ENCODE data around the gene NDUFA13.

Gene NDUFA13

DNA sequence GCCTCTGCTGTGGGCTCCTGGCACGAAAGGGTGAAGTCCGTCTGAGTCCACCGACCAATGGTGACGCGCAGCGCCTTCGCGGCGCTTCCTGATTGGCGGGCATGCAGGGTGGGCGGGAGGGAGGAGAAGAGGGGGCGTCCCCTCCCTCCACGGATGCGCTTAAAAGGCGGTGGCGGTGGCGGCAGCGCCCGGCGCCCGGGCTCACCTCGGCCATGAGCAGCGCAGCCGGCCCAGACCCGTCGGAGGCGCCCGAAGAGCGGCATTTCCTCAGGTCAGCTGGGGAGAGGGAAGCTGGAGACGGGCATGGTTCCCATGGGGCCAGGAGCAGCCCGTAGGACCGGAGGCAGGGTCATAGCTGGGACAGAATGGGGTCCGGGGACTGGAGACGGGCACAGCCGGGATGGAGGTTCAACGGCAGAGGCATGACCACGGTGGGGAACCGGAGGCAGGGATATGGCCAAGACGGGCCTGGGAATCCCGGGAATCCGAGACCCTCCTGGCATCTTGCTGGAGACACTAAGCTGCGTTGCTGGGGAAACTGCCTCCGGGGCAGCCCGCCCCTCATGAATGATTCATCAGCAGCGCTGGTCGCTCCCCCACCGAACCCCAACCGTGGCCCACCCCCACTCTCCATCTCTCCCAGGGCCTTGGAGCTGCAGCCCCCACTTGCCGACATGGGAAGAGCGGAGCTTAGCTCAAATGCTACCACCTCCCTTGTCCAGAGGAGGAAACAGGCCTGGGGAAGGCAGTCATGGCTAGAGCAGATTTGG is 12.9 kb downstream of the NDUFA13 start, which contains the start of gene YJEFN3:
TSS of gene YJEFN3 (plus strand) at position 191 of the 770 bp plus-strand sequence. CDS start at position 213, 22 bp downstream.
- intact Hi-C loops (cut with DNase I): no loop called here
- DNase-seq: peak; percentile 46 to 98 (median 84)

GRCh38 chr19:19529783-19530422 is 13.9 kb downstream of the NDUFA13 start:
- intact Hi-C loops (cut with DNase I): no loop called here
- peak in 1 of 10 donors; percentile 63 for DNase-seq

GRCh38 chr19:19530423-19530804 is 14.4 kb downstream of the NDUFA13 start:
- intact Hi-C loops (cut with DNase I): no loop called here
- peak in 4 of 10 donors; percentile 45 to 90 (median 72) for DNase-seq

- peak in 1 of 10 donors; percentile 72 for DNase-seq
- intact Hi-C loops (cut with DNase I): no loop called here
Observed at GRCh38 chr19:19530889-19531288, 14.9 kb downstream of the NDUFA13 start.

DNA sequence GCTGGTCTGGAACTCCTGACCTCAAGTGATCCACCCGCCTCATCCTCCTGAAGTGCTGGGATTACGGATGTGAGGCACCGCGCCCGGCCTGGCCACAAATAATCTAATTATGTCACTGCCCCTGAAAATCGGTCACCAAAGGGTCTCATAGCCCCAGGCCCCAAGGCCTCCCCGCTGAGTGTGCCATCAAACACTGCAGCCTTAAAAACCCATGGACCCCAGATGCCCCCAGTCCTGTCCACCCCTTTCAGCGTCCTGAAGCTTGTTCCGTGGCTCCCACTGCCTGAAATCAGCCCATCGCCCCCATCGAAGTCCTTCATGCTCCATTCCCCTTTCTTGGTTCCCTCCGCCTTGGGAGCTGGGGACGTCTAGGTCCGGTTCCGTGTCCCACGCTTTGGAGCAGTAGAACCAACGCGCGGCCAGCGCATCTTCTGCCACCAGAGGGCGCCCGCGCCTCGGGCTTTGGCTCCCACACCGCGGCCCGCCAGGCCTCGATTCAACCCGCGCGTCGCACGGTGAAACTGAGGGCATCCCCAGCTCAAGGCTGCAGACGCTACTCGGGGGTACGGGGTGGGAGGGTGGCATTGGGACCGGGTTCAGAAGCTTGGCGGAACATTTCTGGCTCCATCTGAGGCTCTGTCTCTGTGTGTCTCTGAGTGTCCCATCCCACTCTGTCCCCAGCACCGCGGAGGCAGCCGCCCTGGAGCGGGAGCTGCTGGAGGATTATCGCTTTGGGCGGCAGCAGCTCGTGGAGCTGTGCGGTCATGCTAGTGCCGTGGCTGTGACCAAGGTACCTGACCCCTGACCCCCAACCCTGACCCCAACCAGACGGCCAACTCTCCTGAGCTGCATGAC is 16.2 kb downstream of the NDUFA13 start:
- peak; percentile 77 to 98 (median 90) for DNase-seq
- intact Hi-C loops (cut with DNase I): loop anchor here (1.0 kb wide), 1 partner anchor 112 kb away; no protein-coding TSS in a partner anchor

- intact Hi-C loops (cut with DNase I): loop anchor here (1.0 kb wide), 1 partner anchor 111 kb away; no protein-coding TSS in a partner anchor
- no peak for DNase-seq
Observed at GRCh38 chr19:19532806-19533701, 17.0 kb downstream of the NDUFA13 start.

DNA sequence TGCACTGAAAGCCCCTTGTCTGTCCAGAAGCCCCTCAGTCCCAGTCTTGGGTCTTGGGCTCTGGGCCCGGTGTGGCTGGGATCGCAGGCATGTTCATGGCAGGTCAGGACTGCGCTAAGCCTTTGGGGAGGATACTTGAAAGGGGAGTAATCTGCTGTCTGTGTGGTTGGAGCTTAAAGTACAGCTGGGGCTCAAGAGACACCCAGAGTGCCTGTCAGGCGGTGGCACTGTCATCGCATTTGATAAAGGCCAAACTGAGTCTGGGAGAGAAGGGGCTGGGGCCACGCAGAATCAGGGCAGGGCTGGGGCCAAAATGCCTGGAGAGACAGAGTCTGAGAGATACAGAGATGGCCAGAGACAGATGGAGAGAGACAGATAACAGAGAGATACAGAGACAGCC is 17.8 kb downstream of the NDUFA13 start:
- intact Hi-C loops (cut with DNase I): no loop called here
- DNase-seq: no peak

- DNase-seq: peak in 1 of 10 donors; percentile 81
- intact Hi-C loops (cut with DNase I): no loop called here
Observed at GRCh38 chr19:19534556-19535265, 18.7 kb downstream of the NDUFA13 start.

- intact Hi-C loops (cut with DNase I): no loop called here
- peak in 1 of 10 donors; percentile 72 for DNase-seq
Observed at GRCh38 chr19:19535311-19536191, 19.5 kb downstream of the NDUFA13 start.

GRCh38 chr19:19537075-19538048 is 21.3 kb downstream of the NDUFA13 start:
- intact Hi-C loops (cut with DNase I): no loop called here

DNA sequence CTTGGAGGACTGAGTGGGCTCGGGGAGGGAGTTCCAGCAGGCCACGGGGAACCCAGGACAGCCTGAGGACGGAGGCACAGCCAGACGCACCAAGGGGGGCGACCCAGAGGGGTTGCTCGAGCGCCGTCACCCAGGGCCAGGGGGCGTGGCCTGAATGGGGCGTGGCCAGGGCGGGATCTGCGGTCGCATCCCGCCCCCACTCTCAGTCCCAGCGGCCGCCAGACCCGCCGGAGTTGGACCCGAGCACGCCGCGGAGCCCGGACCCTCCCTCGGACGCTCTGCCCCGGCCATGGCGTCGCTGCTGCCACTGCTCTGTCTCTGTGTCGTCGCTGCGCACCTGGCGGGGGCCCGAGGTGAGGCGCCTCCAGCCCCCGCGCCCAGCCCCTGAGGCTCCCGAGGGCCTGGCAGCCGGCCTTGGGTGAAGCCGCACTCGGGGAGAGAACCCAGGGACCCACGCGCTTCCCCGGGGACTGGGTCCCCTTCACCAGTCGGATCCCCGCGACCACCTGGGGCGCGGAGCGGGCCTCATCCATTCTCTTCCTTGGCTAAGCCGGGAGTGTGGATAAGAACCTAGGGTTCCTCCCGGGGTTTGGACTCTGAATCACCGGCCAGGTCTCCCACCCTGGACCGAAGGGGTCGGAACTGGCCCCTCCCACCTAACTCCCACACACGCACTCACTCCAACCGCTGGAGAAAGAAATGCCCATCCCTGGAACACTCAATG is 22.2 kb downstream of the NDUFA13 start, which contains the start of gene CILP2:
TSS of gene CILP2 (plus strand) at position 205 of the 724 bp plus-strand sequence. CDS start at position 290, 85 bp downstream.
- intact Hi-C loops (cut with DNase I): no loop called here
- peak in 2 of 10 donors; percentile 82 to 84 for DNase-seq

More at GRCh38 chr19:19537075-19538048, 21.3 kb downstream of the NDUFA13 start:
- DNase-seq: peak in 2 of 10 donors; percentile 78 to 79

DNA sequence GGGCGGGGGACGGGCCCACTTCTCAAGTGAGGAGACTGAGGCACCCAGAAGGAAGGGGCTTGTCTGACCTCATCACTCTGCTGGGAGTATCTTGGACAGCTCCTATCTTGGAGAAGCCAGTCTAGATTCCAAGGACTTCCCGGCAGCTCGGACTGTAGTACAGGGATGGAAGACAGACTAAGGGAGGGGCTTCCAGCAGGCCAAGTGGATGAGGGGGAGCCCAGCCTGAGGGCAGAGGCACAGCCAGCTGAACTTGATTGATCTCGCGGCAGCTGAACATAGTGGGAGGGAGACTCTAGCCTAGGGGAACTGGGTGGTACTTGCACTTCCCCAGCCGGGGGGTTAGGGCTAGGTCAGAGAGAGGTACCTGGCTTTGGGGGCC is 22.8 kb downstream of the NDUFA13 start:
- intact Hi-C loops (cut with DNase I): no loop called here
- DNase-seq: no peak

GRCh38 chr19:19539698-19540063 is 23.7 kb downstream of the NDUFA13 start:
- intact Hi-C loops (cut with DNase I): no loop called here
- DNase-seq: peak in 1 of 10 donors; percentile 80

GRCh38 chr19:19540064-19540714 is 24.2 kb downstream of the NDUFA13 start:
- intact Hi-C loops (cut with DNase I): no loop called here
- no peak for DNase-seq

GRCh38 chr19:19540715-19541515 is 24.9 kb downstream of the NDUFA13 start:
- no peak for DNase-seq
- intact Hi-C loops (cut with DNase I): no loop called here

All from posterior cingulate gyrus (tissue), 11 donors.